Breast epithelium (tissue), 3 donors: ENCODE results near the gene FAM50A.

ENCODE experiments used
- POLR2A ChIP-seq: fragments of 450-650 bp; IDR thresholded peaks from one replicate; pipeline ENCODE4 v1.6.1; 2016; ENCODE audit warnings: antibody characterized with exemption, mild to moderate bottlenecking, moderate library complexity
- TF ChIP-seq, protein P1 (sequence below), 3 donors: fragments of 450-650 bp; IDR thresholded peaks; one replicate each; pipeline ENCODE4 v1.5.1; 2016 to 2017; ENCODE audit warnings: antibody characterized with exemption in 3 of 3, mild to moderate bottlenecking in 3 of 3, moderate library complexity in 3 of 3

DNA sequence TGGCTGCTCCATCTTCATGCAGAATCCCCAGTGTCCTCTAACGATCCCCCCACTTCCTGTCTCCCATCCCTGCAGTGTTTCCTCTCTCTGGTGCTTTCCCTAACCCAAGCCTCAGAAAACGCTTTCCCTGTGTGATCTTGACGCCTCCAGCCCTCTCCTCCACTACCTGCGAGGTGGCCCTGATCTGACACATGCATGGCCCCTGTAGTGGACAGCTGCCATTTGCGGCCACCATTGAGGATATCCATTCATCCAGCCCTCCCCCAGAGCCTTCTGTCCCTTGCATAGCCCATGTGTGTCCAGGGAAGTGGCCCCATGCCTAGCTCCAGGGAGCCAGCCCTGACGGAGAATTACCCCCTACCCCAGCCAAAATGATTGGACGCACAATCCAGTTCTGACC is 39.4 kb downstream of the FAM50A start:
- no peak for TF ChIP-seq POLR2A
- TF ChIP-seq, protein P1, sequence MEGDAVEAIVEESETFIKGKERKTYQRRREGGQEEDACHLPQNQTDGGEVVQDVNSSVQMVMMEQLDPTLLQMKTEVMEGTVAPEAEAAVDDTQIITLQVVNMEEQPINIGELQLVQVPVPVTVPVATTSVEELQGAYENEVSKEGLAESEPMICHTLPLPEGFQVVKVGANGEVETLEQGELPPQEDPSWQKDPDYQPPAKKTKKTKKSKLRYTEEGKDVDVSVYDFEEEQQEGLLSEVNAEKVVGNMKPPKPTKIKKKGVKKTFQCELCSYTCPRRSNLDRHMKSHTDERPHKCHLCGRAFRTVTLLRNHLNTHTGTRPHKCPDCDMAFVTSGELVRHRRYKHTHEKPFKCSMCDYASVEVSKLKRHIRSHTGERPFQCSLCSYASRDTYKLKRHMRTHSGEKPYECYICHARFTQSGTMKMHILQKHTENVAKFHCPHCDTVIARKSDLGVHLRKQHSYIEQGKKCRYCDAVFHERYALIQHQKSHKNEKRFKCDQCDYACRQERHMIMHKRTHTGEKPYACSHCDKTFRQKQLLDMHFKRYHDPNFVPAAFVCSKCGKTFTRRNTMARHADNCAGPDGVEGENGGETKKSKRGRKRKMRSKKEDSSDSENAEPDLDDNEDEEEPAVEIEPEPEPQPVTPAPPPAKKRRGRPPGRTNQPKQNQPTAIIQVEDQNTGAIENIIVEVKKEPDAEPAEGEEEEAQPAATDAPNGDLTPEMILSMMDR (IDR thresholded peaks at IDR 0.05): no peak
